ENCODE measurements around the gene STK32C.

Gene STK32C

DNA sequence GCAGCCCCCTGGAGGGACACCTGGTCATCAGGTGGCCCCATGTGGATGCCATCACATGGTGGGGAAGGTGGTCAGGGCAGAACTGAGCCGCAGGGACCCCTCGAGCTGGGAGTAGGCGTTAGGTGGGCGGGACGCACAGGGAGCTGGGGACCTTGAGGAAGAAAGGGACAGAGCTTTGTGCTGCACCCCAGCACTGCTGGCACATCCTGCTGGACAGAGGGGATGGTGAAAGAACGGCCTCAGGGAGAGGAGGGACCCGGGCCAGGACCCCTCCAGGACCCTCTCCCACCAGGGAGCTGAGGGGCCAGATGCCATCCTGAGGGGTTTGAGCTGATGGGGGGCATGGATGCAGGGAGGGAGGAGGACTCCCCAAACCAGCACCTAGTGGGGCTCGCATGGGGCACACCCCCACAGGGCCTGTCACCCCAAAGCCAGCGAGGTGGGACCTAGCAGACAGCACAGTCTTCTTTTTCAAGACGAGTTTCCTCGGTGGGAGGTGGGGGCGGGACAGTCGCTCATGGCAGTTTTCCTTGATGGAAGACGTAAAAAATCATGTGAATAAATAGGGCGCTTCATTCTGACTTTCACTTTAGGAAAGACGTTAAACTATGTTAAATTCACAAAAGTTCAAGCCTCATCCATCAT, 43.3 kb downstream of the STK32C start:
- DNase-seq: no peak

DNA sequence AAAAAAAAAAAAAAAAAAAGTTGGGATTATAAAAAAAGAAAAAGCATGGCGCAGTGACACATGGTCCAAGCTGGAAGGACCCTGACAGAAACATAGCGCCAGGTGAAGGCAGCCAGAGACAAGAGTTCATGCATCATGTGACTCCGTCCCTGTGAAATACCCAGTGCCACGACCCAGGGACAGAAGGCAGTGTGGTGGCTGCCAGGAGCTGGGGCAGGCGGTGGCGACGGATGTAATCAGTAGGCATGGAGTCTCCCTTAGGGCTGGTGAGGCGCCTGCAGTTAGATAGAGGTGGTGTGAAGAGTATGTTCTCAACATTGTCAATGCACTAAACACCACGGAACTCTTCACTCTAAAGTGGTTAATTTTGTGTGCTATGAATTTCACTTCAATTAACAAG, 43.9 kb downstream of the STK32C start:
- no peak for DNase-seq

GRCh38 chr10:132259702-132260482, 47.9 kb downstream of the STK32C start:
- DNase-seq: no peak

DNA sequence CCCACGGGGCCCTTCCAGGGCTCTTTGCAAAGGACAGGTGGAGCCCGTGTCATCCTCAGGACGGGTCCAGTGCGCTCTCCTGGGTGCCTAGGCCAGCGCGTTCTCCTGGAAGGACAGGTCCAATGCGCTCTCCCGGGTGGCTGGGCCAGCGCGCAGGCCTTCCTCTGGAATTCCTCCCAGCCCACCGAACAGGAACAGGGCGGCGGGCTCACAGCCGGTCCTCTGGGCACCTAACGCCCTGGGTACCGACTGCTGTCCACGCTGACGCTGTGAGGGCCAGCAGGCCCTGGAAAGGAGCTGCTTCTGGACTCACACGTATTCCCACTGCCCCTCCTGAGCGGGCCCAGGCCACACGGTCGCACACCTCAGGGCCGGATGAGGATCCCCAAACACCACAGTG, 49.3 kb downstream of the STK32C start:
- no peak for DNase-seq

- DNase-seq: no peak
Observed at GRCh38 chr10:132257907-132258306, 49.8 kb downstream of the STK32C start.

GRCh38 chr10:132257271-132257670, 50.5 kb downstream of the STK32C start:
- DNase-seq: no peak

- no peak for DNase-seq
Observed at GRCh38 chr10:132256866-132257265, 50.9 kb downstream of the STK32C start.

- DNase-seq: no peak
Observed at GRCh38 chr10:132255489-132256344, 52.0 kb downstream of the STK32C start.

DNA sequence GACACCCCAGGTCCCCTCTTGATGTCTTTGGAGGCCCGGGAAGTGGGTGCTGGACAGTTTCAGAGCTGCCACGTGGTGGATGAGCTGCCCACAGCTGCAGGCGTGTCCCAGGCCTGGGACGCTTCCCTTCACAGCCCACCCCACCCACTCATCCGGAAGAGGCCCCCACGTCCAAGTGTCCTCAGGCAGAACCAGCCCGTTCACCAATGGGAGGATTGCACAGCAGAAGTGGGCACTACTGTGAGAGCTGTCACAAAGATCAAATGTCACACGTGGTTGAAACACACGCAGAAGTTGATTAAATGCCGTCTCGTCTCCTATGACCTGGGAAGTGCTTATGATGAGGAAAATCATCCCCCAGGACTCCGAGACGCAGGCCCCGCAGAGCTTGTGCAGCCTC, 52.9 kb downstream of the STK32C start:
- no peak for DNase-seq

DNA sequence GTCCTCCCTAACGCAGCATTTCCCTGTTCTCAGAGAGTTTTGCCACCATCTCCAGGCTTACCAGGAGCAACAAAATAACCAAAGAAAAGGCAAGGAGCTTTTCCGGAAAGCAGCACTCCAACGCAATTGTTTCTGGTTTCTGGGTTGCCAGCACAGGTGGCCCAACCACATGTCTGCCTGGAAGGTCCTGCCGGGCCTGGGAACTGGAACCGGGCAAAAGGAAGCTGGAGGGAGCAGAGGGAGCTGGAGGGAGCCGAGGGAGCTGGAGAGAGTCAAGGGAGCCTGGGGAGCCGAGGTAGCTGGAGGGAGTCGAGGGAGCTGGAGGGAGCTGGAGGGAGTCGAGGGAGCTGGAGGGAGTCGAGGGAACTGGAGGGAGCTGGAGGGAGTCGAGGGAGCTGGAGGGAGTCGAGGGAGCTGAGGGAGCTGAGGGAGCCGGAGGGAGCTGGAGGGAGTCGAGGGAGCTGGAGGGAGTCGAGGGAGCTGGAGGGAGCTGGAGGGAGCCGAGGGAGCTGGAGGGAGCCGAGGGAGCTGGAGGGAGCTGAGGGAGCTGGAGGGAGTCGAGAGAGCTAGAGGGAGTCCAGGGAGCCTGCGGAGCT, 54.6 kb downstream of the STK32C start:
- no peak for DNase-seq

- DNase-seq: no peak
Observed at GRCh38 chr10:132252412-132252811, 55.3 kb downstream of the STK32C start.

GRCh38 chr10:132251928-132252327, 55.8 kb downstream of the STK32C start:
- no peak for DNase-seq

DNA sequence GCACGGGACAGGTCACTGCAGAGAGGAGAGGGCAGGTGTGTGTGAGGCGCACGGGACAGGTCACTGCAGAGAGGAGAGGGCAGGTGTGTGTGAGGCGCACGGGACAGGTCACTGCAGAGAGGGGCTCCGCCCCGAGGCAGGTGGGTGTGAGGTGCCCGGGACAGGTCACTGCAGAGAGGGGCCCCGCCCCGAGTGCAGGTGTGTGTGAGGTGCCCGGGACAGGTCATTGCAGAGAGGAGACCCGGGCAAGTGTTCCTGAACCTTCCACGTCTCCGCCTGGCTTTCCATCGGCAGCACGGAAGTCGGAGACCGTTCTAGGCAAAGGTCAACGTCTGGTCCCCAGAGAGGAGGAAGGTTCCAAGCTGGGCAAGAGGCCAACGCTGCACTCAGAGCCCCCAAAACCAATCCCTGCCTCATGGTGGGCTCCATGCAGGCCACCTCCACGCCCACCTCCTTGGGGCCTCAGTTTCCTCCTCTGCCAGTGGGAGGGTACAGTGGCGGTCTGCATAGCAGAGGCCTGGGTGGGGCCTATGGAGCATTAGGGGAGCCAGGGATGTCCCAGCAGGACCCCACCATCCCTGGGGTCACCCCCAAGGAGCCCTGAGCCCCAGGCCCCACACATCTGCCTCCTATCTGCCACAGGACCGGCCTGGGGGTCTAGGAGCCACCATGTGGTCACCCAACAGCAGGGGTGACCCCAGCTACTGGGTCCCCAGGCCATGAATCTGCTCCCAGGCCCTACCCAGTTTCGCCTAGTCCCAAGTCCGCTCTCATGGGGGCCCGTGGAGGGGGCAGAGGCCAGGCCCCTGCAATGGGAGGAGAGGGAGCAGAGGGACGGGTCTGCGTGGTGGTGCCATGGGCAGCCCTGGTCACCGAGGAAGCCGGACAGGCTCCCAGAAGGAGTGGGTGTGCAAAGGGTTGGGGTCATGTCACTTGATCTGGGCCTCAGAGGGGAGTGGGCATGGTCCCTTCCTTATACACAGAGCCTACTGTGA, 57.0 kb downstream of the STK32C start:
- DNase-seq: no peak

- DNase-seq: no peak
Observed at GRCh38 chr10:132249824-132250375, 57.9 kb downstream of the STK32C start.

DNA sequence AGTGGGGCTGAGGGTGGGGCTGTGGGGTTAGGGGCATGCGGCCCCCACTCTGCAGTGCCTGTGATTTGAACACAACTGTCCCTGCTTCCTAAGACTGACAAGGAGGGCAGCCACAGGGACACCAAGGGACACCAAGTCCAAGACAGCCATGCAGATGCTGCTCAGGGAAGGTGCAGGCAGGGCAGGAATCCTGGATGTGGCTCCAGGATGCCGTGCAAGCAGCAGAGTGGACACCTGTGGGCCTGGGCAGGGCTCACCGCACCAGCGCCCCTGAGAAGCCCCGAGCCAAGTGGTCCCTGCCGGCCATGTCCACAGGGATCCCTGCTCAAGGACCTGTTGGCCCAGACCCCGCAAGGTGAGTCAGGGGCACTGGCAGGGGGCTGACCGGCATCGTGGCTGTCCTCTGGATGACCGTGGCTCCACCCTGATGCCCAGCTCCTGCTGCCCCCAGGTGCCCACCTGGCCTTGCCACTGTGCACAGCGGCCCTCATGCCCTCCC, 58.5 kb downstream of the STK32C start:
- DNase-seq: no peak

DNA sequence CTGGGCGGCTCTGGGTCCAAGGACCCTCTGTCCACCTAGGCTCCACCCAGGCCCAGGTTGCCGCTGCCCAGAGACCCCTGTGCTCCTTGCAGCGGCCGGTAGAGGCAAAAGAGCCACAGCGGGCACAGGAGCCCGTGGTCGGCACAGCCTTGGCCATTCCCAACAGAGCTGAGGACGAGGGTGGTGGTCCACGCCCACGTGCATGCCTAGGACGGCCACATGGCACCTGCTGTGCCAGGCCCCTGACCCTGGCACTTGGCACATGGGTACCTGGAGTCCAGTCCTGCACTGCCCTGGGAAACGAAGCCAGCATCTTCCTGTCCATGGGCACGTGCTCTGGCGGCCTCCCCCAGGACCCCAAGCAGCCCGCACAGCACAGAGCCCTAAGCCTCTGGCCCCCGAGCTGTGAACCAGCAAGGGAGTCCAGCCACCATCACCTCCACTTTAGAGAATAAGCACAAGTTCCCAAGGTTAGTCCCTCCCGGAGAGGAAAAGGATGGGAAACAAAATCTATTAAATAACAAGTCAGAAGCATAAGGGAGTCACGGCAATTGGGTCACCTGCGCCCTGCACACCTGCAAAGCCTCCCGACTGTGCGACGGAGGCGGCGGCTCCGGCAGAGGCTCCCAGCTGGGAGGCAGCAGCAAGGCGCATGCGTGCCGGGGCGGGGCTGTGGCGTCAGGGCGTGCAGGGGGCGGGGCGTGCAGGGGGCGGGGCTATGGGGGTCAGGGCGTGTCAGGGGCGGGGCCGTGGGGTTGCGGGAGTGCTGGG, 59.1 kb downstream of the STK32C start:
- no peak for DNase-seq

DNA sequence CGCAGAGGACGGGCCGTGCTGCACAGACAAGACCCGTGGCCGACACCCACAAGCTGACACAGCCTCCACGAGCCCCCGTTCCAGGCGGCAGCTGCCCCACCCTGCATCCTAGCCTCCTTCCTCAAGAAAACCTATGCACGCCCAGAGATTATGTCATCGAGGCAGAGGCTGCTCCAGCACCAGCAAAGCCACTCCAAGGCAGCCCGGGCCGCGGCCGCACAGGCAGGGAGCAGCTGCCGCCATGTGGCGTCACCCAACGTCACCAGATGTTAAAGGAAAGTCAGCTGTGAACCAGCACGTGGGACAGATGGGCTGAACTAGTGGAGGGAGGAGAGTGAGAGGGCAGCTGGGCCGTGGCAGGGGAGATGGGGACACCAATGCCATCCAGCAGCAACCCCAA, 59.8 kb downstream of the STK32C start:
- DNase-seq: no peak

GRCh38 chr10:132246296-132246695, 61.5 kb downstream of the STK32C start:
- no peak for DNase-seq

GRCh38 chr10:132245056-132245455, 62.7 kb downstream of the STK32C start:
- DNase-seq: no peak

DNA sequence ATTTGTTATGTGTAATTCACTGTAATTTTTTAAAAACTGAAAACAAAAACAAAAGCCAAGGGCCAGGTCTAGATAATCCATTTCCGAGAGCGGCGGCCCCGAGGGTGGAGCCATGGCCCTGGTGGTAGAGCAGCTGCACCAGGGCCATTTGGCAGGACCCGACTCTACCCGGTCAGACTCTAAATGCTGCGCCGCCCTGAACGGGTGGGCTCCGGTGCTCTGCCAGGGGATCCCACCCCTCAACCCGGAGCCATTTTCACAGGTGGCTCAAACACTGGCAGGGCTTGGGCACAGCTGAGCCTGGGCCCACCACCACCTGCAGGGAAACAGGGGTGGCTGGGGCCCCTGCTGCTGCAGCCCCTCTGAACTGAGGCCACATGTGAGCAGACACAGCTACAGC, 64.1 kb downstream of the STK32C start:
- no peak for DNase-seq

GRCh38 chr10:132243141-132243540, 64.6 kb downstream of the STK32C start:
- DNase-seq: no peak

All from NCI-H1694 (cell line).